A549 (cell line): Measurements from ENCODE around the gene DSCAML1. TPM values are rescaled to one million over a fixed set of nuclear protein-coding genes. Genes with fewer than 3 reads are reported as not detected.

Source experiments
- ATAC-seq, 2 experiments: fragments of 200-7000 bp in 1 of 2; fragments of >200 bp in 1 of 2; cut with Nextera tagmentation in 1 of 2; cut with Tn5 transposase in 1 of 2; 3 replicates each; pipeline versions ENCODE4 v1.8.0 to v1.9.1; 2018 to 2020; ENCODE audit warnings: mild to moderate bottlenecking in 1 of 2, moderate library complexity in 1 of 2
- CTCF ChIA-PET: fragments of 300-600 bp; sonication (Branson Sonifier 250); formaldehyde crosslinking; extraction: SDS; loops from one replicate; lab custom pipeline; 2021; ENCODE audit warnings: antibody characterized with exemption, inconsistent platforms; lab: Yijun Ruan, JAX
- POLR2A ChIA-PET: fragments of 350-600 bp; formaldehyde crosslinking; extraction: SDS; loops from one replicate; lab custom pipeline; 2021; ENCODE audit warnings: antibody characterized with exemption, inconsistent platforms; lab: Yijun Ruan, JAX
- DNase-seq, 2 experiments: peaks; one replicate each; pipeline versions ENCODE4 v3.0.0 to v3.0.0-alpha.2; 2011 to 2016; ENCODE audit warnings: low read depth in 1 of 2, low spot score in 1 of 2
- FAIRE-seq: peaks from 2 replicates; lab custom pipeline; 2011; peaks lifted over from hg19 to GRCh38; lab: Jason Lieb, UNC
- H3K27ac ChIP-seq, 2 experiments: fragments of >200 bp; sonication (Bioruptor Twin); formaldehyde crosslinking; 3 replicates each; pipeline ENCODE4 v1.5.1; 2016 to 2017
- H3K4me1 ChIP-seq: fragments of >200 bp; sonication (Bioruptor Twin); formaldehyde crosslinking; 3 replicates; pipeline ENCODE4 v1.6.1; 2016
- H3K4me2 ChIP-seq: fragments of >200 bp; sonication (Bioruptor Twin); formaldehyde crosslinking; 3 replicates; pipeline ENCODE4 v1.6.1; 2016
- H3K4me3 ChIP-seq: fragments of >200 bp; sonication (Bioruptor Twin); formaldehyde crosslinking; 3 replicates; pipeline ENCODE4 v1.5.1; 2016
- H3K9me3 ChIP-seq: fragments of >200 bp; sonication (Bioruptor Twin); formaldehyde crosslinking; 3 replicates; pipeline ENCODE4 v1.6.1; 2016
- CEBPB ChIP-seq, 2 experiments: fragments of >200 bp in 1 of 2; sonication (Bioruptor Twin) in 1 of 2; formaldehyde crosslinking in 1 of 2; IDR thresholded peaks; 2 replicates each; pipeline ENCODE4 v1.6.1; 2012 to 2016
- E2F6 ChIP-seq: IDR thresholded peaks from 2 replicates; pipeline ENCODE4 v1.6.1; 2012; ENCODE audit warnings: low read depth, borderline replicate concordance
- FOSL2 ChIP-seq, 2 experiments: fragments of 450-650 bp in 1 of 2; fragments of >200 bp in 1 of 2; sonication (Bioruptor Twin) in 1 of 2; formaldehyde crosslinking; IDR thresholded peaks; 2 replicates each; pipeline versions ENCODE4 v1.5.0 to v1.6.1; 2016 to 2020; ENCODE audit warnings: mild to moderate bottlenecking in 1 of 2, moderate library complexity in 1 of 2
- GATA3 ChIP-seq: IDR thresholded peaks from 2 replicates; pipeline ENCODE4 v1.6.1; 2012; ENCODE audit warnings: borderline replicate concordance
- HOXA7 ChIP-seq: fragments of 250-450 bp; sonication (Bioruptor Pico); IDR thresholded peaks from 2 replicates; pipeline ENCODE4 v1.5.0; 2020; ENCODE audit warnings: mild to moderate bottlenecking, moderate library complexity
- JUN ChIP-seq, 2 experiments: fragments of >200 bp; sonication (Bioruptor Twin); formaldehyde crosslinking; IDR thresholded peaks; 2 replicates in 1 of 2; 3 replicates in 1 of 2; pipeline ENCODE4 v1.6.1; 2016 to 2017
- MAX ChIP-seq: IDR thresholded peaks from 2 replicates; pipeline ENCODE4 v1.6.1; 2012
- PHF8 ChIP-seq: fragments of 200-600 bp; sonication (generic); IDR thresholded peaks from 2 replicates; pipeline ENCODE4 v1.6.1; 2016; ENCODE audit warnings: low read depth, mild to moderate bottlenecking, antibody characterized with exemption, moderate library complexity, borderline replicate concordance
- POLR2A ChIP-seq: IDR thresholded peaks from 2 replicates; pipeline ENCODE4 v1.6.1; 2012; ENCODE audit warnings: mild to moderate bottlenecking, low read length
- POLR2AphosphoS2 ChIP-seq: conservative IDR thresholded peaks from 2 replicates; pipeline ENCODE4 v1.6.1; 2012; ENCODE audit warnings: low read length, improper control_type of control experiment, inconsistent platforms
- RARB ChIP-seq: fragments of 250-450 bp; sonication (Bioruptor Pico); IDR thresholded peaks from 2 replicates; pipeline ENCODE4 v1.8.0; 2021; ENCODE audit warnings: mild to moderate bottlenecking, moderate library complexity
- RNF2 ChIP-seq: fragments of 200-600 bp; sonication (generic); IDR thresholded peaks from 2 replicates; pipeline ENCODE4 v1.6.1; 2016; ENCODE audit warnings: low read depth, mild to moderate bottlenecking, antibody characterized with exemption, moderate library complexity, borderline replicate concordance
- TFCP2L1 ChIP-seq: fragments of 250-450 bp; sonication (Bioruptor Pico); IDR thresholded peaks from 2 replicates; pipeline ENCODE4 v1.5.0; 2021; ENCODE audit warnings: mild to moderate bottlenecking
- ZC3H11A ChIP-seq: fragments of 450-650 bp; IDR thresholded peaks from 2 replicates; pipeline ENCODE4 v1.6.1; 2014; ENCODE audit warnings: antibody characterized with exemption, mild to moderate bottlenecking
- ZSCAN20 ChIP-seq: fragments of 250-450 bp; sonication (Bioruptor Pico); IDR thresholded peaks from 2 replicates; pipeline ENCODE4 v1.8.0; 2022; ENCODE audit warnings: mild to moderate bottlenecking, moderate library complexity
- WGBS: methylation state at CpG from one replicate; pipeline ENCODE4 v1.1.6; 2017; ENCODE audit errors: missing lambda C conversion rate; 5-methylcytosine and 5-hydroxymethylcytosine counted together
- polyA plus RNA-seq, 4 experiments: library from polyadenylated mRNA; depleted of rRNA in 3 of 4; stranded (reverse); fragments of >200 nt; fragmentation: RNase III in 1 of 4; extraction: RNeasy Plus Mini Kit Qiagen cat#74134 plus additional on column Dnase treatment in 1 of 4; gene quantifications; 2 replicates in 3 of 4; 3 replicates in 1 of 4; pipeline ENCODE4 v1.2.3, GENCODE V29; 2011 to 2017
- TF ChIP-seq, protein P1 (sequence below): fragments of >200 bp; sonication (Bioruptor Twin); formaldehyde crosslinking; IDR thresholded peaks from 3 replicates; pipeline ENCODE4 v1.5.1; 2016
- TF ChIP-seq, protein P2 (sequence below): fragments of 450-650 bp; IDR thresholded peaks from 2 replicates; pipeline ENCODE4 v1.6.1; 2014; ENCODE audit warnings: antibody characterized with exemption
- TF ChIP-seq, protein P3 (sequence below): fragments of >200 bp; sonication (Bioruptor Twin); formaldehyde crosslinking; IDR thresholded peaks from 3 replicates; pipeline ENCODE4 v1.6.1; 2016

Gene DSCAML1
- polyA plus RNA-seq, 2 of the 4 experiments (the other 2 are of a cell fraction), result 0.12 to 0.31 TPM

- TF ChIP-seq POLR2AphosphoS2, result no peak
- TF ChIP-seq, all 56 proteins: peak for 0
Observed at GRCh38 chr11:117715801-117716200, 81.2 kb downstream of the DSCAML1 start (continued).

DNA sequence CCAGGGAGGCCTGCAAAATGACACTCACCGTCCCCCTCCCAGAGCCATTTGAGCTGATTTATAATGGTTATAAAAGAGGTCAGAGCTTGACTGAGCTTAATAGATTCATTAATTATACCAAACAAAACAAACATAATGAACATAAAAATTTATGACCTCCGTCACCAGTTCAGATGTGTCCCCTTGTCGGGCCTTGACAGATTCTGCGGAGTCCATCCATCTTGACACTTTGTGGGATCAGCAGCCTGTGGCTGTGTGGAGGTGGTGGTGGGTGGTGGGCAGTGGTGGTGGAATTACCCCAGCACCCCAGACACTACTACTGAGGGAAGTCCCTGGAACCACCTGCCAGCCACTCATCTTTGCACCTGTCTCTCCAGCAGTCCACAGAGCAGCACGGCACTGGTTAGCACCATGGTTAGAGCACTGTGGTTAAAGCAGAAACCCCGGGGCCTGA lies 83.5 kb downstream of the DSCAML1 start:
- ATAC-seq (no peak), DNase-seq (no peak)
- 95% methylated on average over 6 of the region's 6 CpGs for WGBS

DNA sequence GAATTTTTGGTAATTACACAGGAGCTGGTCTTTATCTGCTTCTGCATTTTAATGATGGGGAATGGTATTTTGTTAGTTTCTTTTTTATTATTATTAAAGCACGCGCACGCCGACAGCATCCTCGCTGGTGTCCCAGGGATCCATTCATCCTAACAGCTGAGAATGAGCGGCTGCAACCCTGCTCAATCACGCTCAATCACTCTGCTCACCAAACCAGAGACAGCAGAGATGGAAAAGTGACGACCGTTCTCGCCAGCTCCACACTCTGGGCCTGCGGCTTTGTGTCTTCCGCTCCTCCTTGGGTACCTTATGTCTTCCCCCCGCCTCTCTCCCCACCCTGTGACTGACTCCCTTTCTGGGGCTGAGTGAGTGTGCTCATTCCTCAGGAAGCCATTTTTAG lies 84.5 kb downstream of the DSCAML1 start:
- Histone ChIP-seq H3K4me3 (no peak overlapping the region), H3K9me3 (no peaks in the 10 kb centered on the region), H3K27ac (no peak overlapping the region), H3K4me2 (no peak overlapping the region), H3K4me1 (peaks cover 6% of the 10 kb centered on the region)
- ChIA-PET CTCF (no interaction called here), POLR2A (no interaction called here)
- ATAC-seq, result no peak
- TF ChIP-seq, protein P1, sequence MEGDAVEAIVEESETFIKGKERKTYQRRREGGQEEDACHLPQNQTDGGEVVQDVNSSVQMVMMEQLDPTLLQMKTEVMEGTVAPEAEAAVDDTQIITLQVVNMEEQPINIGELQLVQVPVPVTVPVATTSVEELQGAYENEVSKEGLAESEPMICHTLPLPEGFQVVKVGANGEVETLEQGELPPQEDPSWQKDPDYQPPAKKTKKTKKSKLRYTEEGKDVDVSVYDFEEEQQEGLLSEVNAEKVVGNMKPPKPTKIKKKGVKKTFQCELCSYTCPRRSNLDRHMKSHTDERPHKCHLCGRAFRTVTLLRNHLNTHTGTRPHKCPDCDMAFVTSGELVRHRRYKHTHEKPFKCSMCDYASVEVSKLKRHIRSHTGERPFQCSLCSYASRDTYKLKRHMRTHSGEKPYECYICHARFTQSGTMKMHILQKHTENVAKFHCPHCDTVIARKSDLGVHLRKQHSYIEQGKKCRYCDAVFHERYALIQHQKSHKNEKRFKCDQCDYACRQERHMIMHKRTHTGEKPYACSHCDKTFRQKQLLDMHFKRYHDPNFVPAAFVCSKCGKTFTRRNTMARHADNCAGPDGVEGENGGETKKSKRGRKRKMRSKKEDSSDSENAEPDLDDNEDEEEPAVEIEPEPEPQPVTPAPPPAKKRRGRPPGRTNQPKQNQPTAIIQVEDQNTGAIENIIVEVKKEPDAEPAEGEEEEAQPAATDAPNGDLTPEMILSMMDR, result no peak
- no peak for TF ChIP-seq PHF8
- no peak for TF ChIP-seq GATA3
- no peak for TF ChIP-seq RARB (CRISPR knock-in tag)
- TF ChIP-seq HOXA7 (CRISPR knock-in tag), result no peak
- TF ChIP-seq ZC3H11A, result no peak
- no peak for TF ChIP-seq RNF2
- no peak for TF ChIP-seq ZSCAN20 (CRISPR knock-in tag)
- FAIRE-seq, result no peak
- 93% methylated on average over 11 of the region's 13 CpGs for WGBS
- DNase-seq, result no peak

More for the DNA sequence above, 83.5 kb downstream of the DSCAML1 start:
- Histone ChIP-seq H3K9me3 (no peaks in the 10 kb centered on the region), H3K4me1 (peaks cover 17% of the 10 kb centered on the region), H3K4me3 (no peak overlapping the region), H3K4me2 (no peak overlapping the region), H3K27ac (no peak overlapping the region)
- POLR2A ChIA-PET, result no interaction called here
- CTCF ChIA-PET, result interaction anchor here (0.9 to 1.2 kb wide), 2 partner anchors 14 to 17 kb away, joined by 3 to 4 read pairs; no protein-coding TSS in a partner anchor
- FAIRE-seq, result no peak
- no peak for TF ChIP-seq E2F6
- no peak for TF ChIP-seq FOSL2 (IDR thresholded peaks at IDR 0.05)
- TF ChIP-seq FOSL2 (CRISPR knock-in tag; IDR thresholded peaks at IDR 0.05), result no peak
- TF ChIP-seq, protein P2, sequence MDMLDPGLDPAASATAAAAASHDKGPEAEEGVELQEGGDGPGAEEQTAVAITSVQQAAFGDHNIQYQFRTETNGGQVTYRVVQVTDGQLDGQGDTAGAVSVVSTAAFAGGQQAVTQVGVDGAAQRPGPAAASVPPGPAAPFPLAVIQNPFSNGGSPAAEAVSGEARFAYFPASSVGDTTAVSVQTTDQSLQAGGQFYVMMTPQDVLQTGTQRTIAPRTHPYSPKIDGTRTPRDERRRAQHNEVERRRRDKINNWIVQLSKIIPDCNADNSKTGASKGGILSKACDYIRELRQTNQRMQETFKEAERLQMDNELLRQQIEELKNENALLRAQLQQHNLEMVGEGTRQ, result no peak
- no peak for TF ChIP-seq MAX
- no peak for TF ChIP-seq JUN (IDR thresholded peaks at IDR 0.05)
- TF ChIP-seq CEBPB (IDR thresholded peaks at IDR 0.05), result no peak
- no peak for TF ChIP-seq TFCP2L1 (CRISPR knock-in tag)
- TF ChIP-seq POLR2A, result no peak
- TF ChIP-seq, protein P3, sequence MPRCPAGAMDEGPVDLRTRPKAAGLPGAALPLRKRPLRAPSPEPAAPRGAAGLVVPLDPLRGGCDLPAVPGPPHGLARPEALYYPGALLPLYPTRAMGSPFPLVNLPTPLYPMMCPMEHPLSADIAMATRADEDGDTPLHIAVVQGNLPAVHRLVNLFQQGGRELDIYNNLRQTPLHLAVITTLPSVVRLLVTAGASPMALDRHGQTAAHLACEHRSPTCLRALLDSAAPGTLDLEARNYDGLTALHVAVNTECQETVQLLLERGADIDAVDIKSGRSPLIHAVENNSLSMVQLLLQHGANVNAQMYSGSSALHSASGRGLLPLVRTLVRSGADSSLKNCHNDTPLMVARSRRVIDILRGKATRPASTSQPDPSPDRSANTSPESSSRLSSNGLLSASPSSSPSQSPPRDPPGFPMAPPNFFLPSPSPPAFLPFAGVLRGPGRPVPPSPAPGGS, result no peak
- TF ChIP-seq PHF8, result no peak
